ENCODE results near the gene CTBP2.
"Not testable (repeated sequence)": the region's sequence is repeated elsewhere in the genome, so short reads cannot be mapped to it uniquely, and the experiment has no call there.

CTBP2 gene

GRCh38 chr10:125186431-125187170, 26.2 kb upstream of the CTBP2 start:
- no peak for DNase-seq

- not testable (repeated sequence) for DNase-seq
Measured at GRCh38 chr10:125179107-125179506, 18.7 kb upstream of the CTBP2 start.

- no peak for DNase-seq
Measured at GRCh38 chr10:125177641-125178640, 17.6 kb upstream of the CTBP2 start.

- no peak for DNase-seq
Measured at GRCh38 chr10:125175807-125176206, 15.4 kb upstream of the CTBP2 start.

GRCh38 chr10:125174360-125174759, 14.0 kb upstream of the CTBP2 start:
- DNase-seq: no peak

GRCh38 chr10:125172694-125173093, 12.3 kb upstream of the CTBP2 start:
- no peak for DNase-seq

GRCh38 chr10:125171402-125172306, 11.3 kb upstream of the CTBP2 start:
- DNase-seq: no peak

- no peak for DNase-seq
Measured at GRCh38 chr10:125169915-125170314, 9.6 kb upstream of the CTBP2 start.

GRCh38 chr10:125169279-125169678, 8.9 kb upstream of the CTBP2 start:
- DNase-seq: no peak

GRCh38 chr10:125166658-125167057, 6.3 kb upstream of the CTBP2 start:
- no peak for DNase-seq

GRCh38 chr10:125165584-125166573, 5.5 kb upstream of the CTBP2 start:
- DNase-seq: no peak

- no peak for DNase-seq
Measured at GRCh38 chr10:125164421-125164820, 4.1 kb upstream of the CTBP2 start.

GRCh38 chr10:125163803-125164202, 3.4 kb upstream of the CTBP2 start:
- DNase-seq: no peak

- DNase-seq: not testable (repeated sequence)
Measured at GRCh38 chr10:125163312-125163711, 2.9 kb upstream of the CTBP2 start.

- DNase-seq: no peak
Measured at GRCh38 chr10:125162120-125162931, 2.0 kb upstream of the CTBP2 start.

GRCh38 chr10:125161707-125162119, 1.4 kb upstream of the CTBP2 start:
- no peak for DNase-seq

GRCh38 chr10:125160856-125161706, 718 bp upstream of the CTBP2 start:
- peak; percentile 14 for DNase-seq

GRCh38 chr10:125159486-125159931, 854 bp downstream of the CTBP2 start:
- DNase-seq: no peak
